K562 (cell line): ENCODE data around the gene ZC3H12A. TPM values are rescaled to one million over a fixed set of nuclear protein-coding genes. Genes with fewer than 3 reads are reported as not detected.
A peak's percentile ranks its signal among the peaks of the same experiment; 100 is the strongest.

ENCODE experiments used
- BCOR ChIP-seq: fragments of 450-650 bp; IDR thresholded peaks from 2 replicates; pipeline ENCODE4 v1.6.1; 2016
- BMI1 ChIP-seq: fragments of 150-350 bp; IDR thresholded peaks from 2 replicates; pipeline ENCODE4 v1.6.1; 2014; ENCODE audit warnings: low read length
- HIVEP1 ChIP-seq: fragments of 250-450 bp; sonication (Bioruptor Pico); IDR thresholded peaks from 2 replicates; pipeline ENCODE4 v1.4.0; 2020; ENCODE audit warnings: mild to moderate bottlenecking
- NUFIP1 ChIP-seq: fragments of 450-650 bp; IDR thresholded peaks from 2 replicates; pipeline ENCODE4 v1.6.1; 2018; ENCODE audit not compliant: partially characterized antibody
- OTX1 ChIP-seq: fragments of 450-650 bp; formaldehyde crosslinking; IDR thresholded peaks from 2 replicates; pipeline ENCODE4 v1.4.0; 2022; ENCODE audit warnings: mild to moderate bottlenecking
- POLR3A ChIP-seq: IDR thresholded peaks from 2 replicates; pipeline ENCODE4 v1.6.1; 2011; ENCODE audit warnings: borderline replicate concordance, mild to moderate bottlenecking, moderate library complexity; ENCODE audit not compliant: insufficient read length, insufficient read depth; ENCODE audit errors: extremely low read depth
- SAP30 ChIP-seq: fragments of 200-600 bp; sonication (generic); IDR thresholded peaks from 2 replicates; pipeline ENCODE4 v1.6.1; 2012; ENCODE audit warnings: borderline replicate concordance, low read depth, mild to moderate bottlenecking, moderate library complexity, low read length, control low read depth, inconsistent platforms; ENCODE audit not compliant: insufficient read depth, poor library complexity, severe bottlenecking
- SREBF1 ChIP-seq: fragments of 150-350 bp; IDR thresholded peaks from 2 replicates; pipeline ENCODE4 v1.6.1; 2014; ENCODE audit warnings: antibody characterized with exemption, low read depth, low read length, borderline replicate concordance
- TAF1 ChIP-seq: IDR thresholded peaks from 2 replicates; pipeline ENCODE4 v1.6.1; 2011; ENCODE audit warnings: mild to moderate bottlenecking, low read length, moderate library complexity; ENCODE audit not compliant: insufficient read depth, control insufficient read depth, severe bottlenecking; ENCODE audit errors: extremely low read depth
- ZNF436 ChIP-seq: fragments of 250-450, 450-650 bp; sonication (Bioruptor Pico); formaldehyde crosslinking; IDR thresholded peaks from 2 replicates; pipeline ENCODE4 v1.7.0; 2020; ENCODE audit warnings: mild to moderate bottlenecking
- ZNF584 ChIP-seq: fragments of 200-800 bp; sonication (Bioruptor generic); IDR thresholded peaks from 2 replicates; pipeline ENCODE4 v1.6.1; 2016; ENCODE audit warnings: low read depth, mild to moderate bottlenecking, missing genetic modification characterization, missing compliant biosample characterization
- polyA plus RNA-seq, 8 experiments: library from polyadenylated mRNA; depleted of rRNA in 4 of 8; stranded (reverse) in 5 of 8; unstranded in 3 of 8; fragments of >200 nt; fragmentation: Nextera tagmentation in 2 of 8; fragmentation: Illumina TruSeq in 1 of 8; extraction: Ambion mirVana in 2 of 8; extraction: Trizol in 1 of 8; gene quantifications; 2 replicates each; pipeline versions ENCODE4 v1.2.1 to v1.2.3, GENCODE V29; 2011 to 2014; ENCODE audit warnings: inconsistent platforms in 1 of 8, missing spikeins in 1 of 8
- total RNA-seq, 7 experiments: library from RNA; depleted of rRNA in 6 of 7; stranded (reverse); fragments of >200 nt in 6 of 7; fragmentation: Illumina TruSeq in 2 of 7; extraction: Trizol in 2 of 7; gene quantifications; 2 replicates each; pipeline versions ENCODE4 v1.2.1 to v1.2.3, GENCODE V29; 2011 to 2021; ENCODE audit warnings: low replicate concordance in 1 of 7
- TF ChIP-seq, protein P1 (sequence below): fragments of 250-450 bp; sonication (Bioruptor Pico); IDR thresholded peaks from 2 replicates; pipeline ENCODE4 v1.8.0; 2022; ENCODE audit warnings: inconsistent platforms
- TF ChIP-seq, protein P2 (sequence below): sonication (generic); formaldehyde crosslinking; IDR thresholded peaks from 2 replicates; pipeline ENCODE4 v1.8.1; 2023; ENCODE audit warnings: mild to moderate bottlenecking, missing genetic modification reagents
- TF ChIP-seq, protein P3 (sequence below), 3 experiments: IDR thresholded peaks in 2 of 3; conservative IDR thresholded peaks in 1 of 3; 2 replicates each; pipeline ENCODE4 v1.5.1; 2011 to 2012; ENCODE audit warnings: low read length in 3 of 3, mild to moderate bottlenecking in 3 of 3, control low read depth in 2 of 3, improper control_type of control experiment in 1 of 3, inconsistent platforms in 1 of 3, low read depth in 1 of 3, mixed read lengths in 1 of 3, moderate library complexity in 1 of 3; ENCODE audit not compliant: insufficient read depth in 2 of 3
- TF ChIP-seq, protein P4 (sequence below), 2 experiments: fragments of 200-800 bp in 1 of 2; sonication (Bioruptor generic) in 1 of 2; sonication (generic) in 1 of 2; formaldehyde crosslinking in 1 of 2; IDR thresholded peaks in 1 of 2; conservative IDR thresholded peaks in 1 of 2; 2 replicates each; pipeline versions ENCODE4 v1.5.0 to v1.6.1; 2016 to 2020; ENCODE audit warnings: missing compliant biosample characterization in 1 of 2, missing genetic modification characterization in 1 of 2, missing genetic modification reagents in 1 of 2
- TF ChIP-seq, protein P5 (sequence below): sonication (generic); formaldehyde crosslinking; IDR thresholded peaks from 2 replicates; pipeline ENCODE4 v1.8.1; 2023; ENCODE audit warnings: mild to moderate bottlenecking, missing genetic modification reagents

The ZC3H12A gene
- total and polyA plus RNA-seq, 9 of the 15 experiments (the other 6 are each of a cell fraction or from before 2014, with no cell fraction given), result 0.14 to 9.4 (median 6.7) TPM

DNA sequence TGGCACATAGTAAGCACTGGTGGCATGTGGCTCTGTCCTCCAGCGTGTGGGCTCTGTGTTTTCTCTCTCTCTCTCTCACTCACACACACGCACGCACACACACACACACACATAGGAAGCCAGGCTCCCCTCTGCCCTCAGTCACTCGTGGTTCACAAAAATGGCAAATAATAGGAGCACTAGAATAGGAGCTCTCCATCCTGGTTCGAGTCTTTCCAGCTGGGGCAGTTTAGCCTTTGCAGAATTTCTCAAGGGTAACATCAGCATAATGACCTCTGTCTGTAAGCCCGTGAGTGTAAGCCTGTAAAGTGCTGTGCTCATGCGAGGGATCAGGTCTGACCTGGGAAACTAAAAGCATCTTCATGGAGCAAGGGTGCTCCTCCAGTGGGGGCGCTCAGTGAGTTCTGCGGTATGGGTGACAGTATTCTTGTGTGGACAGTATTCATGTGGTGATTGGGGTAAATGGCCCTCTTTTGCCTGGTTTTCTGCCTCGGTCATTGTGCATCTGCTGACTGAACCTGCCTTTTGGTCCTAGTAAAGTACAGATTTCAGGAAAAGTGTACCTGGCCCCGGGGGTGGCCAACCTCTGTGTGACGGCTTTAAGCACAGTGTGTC is 842 bp upstream of the ZC3H12A start (continued):
- TF ChIP-seq TAF1, result no peak
- TF ChIP-seq, protein P1, sequence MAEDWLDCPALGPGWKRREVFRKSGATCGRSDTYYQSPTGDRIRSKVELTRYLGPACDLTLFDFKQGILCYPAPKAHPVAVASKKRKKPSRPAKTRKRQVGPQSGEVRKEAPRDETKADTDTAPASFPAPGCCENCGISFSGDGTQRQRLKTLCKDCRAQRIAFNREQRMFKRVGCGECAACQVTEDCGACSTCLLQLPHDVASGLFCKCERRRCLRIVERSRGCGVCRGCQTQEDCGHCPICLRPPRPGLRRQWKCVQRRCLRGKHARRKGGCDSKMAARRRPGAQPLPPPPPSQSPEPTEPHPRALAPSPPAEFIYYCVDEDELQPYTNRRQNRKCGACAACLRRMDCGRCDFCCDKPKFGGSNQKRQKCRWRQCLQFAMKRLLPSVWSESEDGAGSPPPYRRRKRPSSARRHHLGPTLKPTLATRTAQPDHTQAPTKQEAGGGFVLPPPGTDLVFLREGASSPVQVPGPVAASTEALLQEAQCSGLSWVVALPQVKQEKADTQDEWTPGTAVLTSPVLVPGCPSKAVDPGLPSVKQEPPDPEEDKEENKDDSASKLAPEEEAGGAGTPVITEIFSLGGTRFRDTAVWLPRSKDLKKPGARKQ (CRISPR knock-in tag), result no peak
- TF ChIP-seq, protein P2, sequence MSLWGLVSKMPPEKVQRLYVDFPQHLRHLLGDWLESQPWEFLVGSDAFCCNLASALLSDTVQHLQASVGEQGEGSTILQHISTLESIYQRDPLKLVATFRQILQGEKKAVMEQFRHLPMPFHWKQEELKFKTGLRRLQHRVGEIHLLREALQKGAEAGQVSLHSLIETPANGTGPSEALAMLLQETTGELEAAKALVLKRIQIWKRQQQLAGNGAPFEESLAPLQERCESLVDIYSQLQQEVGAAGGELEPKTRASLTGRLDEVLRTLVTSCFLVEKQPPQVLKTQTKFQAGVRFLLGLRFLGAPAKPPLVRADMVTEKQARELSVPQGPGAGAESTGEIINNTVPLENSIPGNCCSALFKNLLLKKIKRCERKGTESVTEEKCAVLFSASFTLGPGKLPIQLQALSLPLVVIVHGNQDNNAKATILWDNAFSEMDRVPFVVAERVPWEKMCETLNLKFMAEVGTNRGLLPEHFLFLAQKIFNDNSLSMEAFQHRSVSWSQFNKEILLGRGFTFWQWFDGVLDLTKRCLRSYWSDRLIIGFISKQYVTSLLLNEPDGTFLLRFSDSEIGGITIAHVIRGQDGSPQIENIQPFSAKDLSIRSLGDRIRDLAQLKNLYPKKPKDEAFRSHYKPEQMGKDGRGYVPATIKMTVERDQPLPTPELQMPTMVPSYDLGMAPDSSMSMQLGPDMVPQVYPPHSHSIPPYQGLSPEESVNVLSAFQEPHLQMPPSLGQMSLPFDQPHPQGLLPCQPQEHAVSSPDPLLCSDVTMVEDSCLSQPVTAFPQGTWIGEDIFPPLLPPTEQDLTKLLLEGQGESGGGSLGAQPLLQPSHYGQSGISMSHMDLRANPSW (CRISPR knock-in tag), result no peak
- TF ChIP-seq, protein P3, sequence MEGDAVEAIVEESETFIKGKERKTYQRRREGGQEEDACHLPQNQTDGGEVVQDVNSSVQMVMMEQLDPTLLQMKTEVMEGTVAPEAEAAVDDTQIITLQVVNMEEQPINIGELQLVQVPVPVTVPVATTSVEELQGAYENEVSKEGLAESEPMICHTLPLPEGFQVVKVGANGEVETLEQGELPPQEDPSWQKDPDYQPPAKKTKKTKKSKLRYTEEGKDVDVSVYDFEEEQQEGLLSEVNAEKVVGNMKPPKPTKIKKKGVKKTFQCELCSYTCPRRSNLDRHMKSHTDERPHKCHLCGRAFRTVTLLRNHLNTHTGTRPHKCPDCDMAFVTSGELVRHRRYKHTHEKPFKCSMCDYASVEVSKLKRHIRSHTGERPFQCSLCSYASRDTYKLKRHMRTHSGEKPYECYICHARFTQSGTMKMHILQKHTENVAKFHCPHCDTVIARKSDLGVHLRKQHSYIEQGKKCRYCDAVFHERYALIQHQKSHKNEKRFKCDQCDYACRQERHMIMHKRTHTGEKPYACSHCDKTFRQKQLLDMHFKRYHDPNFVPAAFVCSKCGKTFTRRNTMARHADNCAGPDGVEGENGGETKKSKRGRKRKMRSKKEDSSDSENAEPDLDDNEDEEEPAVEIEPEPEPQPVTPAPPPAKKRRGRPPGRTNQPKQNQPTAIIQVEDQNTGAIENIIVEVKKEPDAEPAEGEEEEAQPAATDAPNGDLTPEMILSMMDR (IDR thresholded peaks at IDR 0.05 in 2 of 3, conservative IDR thresholded peaks at IDR 0.05 in 1 of 3; ENCODE audit: insufficient read depth in 2 of 3, low read depth in 1 of 3, low read length in 3 of 3), result peak; percentile 18 to 64 (median 46); a peak in 4 of 6 replicates
- no peak for TF ChIP-seq ZNF584 (CRISPR knock-in tag)
- no peak for TF ChIP-seq SREBF1
- no peak for TF ChIP-seq OTX1
- no peak for TF ChIP-seq SAP30
- TF ChIP-seq, protein P4, sequence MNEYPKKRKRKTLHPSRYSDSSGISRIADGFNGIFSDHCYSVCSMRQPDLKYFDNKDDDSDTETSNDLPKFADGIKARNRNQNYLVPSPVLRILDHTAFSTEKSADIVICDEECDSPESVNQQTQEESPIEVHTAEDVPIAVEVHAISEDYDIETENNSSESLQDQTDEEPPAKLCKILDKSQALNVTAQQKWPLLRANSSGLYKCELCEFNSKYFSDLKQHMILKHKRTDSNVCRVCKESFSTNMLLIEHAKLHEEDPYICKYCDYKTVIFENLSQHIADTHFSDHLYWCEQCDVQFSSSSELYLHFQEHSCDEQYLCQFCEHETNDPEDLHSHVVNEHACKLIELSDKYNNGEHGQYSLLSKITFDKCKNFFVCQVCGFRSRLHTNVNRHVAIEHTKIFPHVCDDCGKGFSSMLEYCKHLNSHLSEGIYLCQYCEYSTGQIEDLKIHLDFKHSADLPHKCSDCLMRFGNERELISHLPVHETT (CRISPR knock-in tag; conservative IDR thresholded peaks at IDR 0.05 in 1 of 2, IDR thresholded peaks at IDR 0.05 in 1 of 2), result no peak
- TF ChIP-seq, protein P5, sequence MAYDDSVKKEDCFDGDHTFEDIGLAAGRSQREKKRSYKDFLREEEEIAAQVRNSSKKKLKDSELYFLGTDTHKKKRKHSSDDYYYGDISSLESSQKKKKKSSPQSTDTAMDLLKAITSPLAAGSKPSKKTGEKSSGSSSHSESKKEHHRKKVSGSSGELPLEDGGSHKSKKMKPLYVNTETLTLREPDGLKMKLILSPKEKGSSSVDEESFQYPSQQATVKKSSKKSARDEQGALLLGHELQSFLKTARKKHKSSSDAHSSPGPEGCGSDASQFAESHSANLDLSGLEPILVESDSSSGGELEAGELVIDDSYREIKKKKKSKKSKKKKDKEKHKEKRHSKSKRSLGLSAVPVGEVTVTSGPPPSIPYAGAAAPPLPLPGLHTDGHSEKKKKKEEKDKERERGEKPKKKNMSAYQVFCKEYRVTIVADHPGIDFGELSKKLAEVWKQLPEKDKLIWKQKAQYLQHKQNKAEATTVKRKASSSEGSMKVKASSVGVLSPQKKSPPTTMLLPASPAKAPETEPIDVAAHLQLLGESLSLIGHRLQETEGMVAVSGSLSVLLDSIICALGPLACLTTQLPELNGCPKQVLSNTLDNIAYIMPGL (CRISPR knock-in tag), result no peak
- TF ChIP-seq POLR3A, result no peak
- no peak for TF ChIP-seq HIVEP1 (CRISPR knock-in tag)
- no peak for TF ChIP-seq ZNF436
- TF ChIP-seq NUFIP1, result no peak
- TF ChIP-seq BMI1, result no peak
- TF ChIP-seq BCOR, result no peak; the same call in 1 of the 2 replicates
